Naive B cell (primary cell): Measurements from ENCODE around the gene ABCC2. TPM values are rescaled to one million over a fixed set of nuclear protein-coding genes. Genes with fewer than 3 reads are reported as not detected.
"Not testable (repeated sequence)": the region's sequence is repeated elsewhere in the genome, so short reads cannot be mapped to it uniquely, and the experiment has no call there.

Experiments used
- ATAC-seq, 2 donors: fragments of 150-1000 bp; cut with Tn5 transposase; 2 replicates each; pipeline ENCODE4 v1.10.0; 2021; ENCODE audit warnings: low read depth in 2 of 2, mild to moderate bottlenecking in 2 of 2, moderate library complexity in 2 of 2
- DNase-seq: peaks from one replicate; pipeline ENCODE4 v3.0.0; 2022
- H3K27ac Mint-ChIP-seq, 6 donors: one replicate each; pipeline ENCODE4 v1.8.0; 2020 to 2022; ENCODE audit warnings: mild to moderate bottlenecking in 6 of 6, mixed read lengths in 6 of 6, moderate library complexity in 5 of 6, inconsistent platforms in 2 of 6
- H3K27me3 Mint-ChIP-seq, 3 donors: one replicate each; pipeline ENCODE4 v1.8.0; 2021 to 2022; ENCODE audit warnings: mixed read lengths in 3 of 3, mild to moderate bottlenecking in 1 of 3
- H3K36me3 Mint-ChIP-seq, 2 donors: one replicate each; pipeline ENCODE4 v1.8.0; 2020 to 2022; ENCODE audit warnings: mixed read lengths in 2 of 2, inconsistent platforms in 1 of 2, mild to moderate bottlenecking in 1 of 2
- H3K4me1 Mint-ChIP-seq, 3 donors: one replicate each; pipeline ENCODE4 v1.8.0; 2020 to 2022; ENCODE audit warnings: mixed read lengths in 3 of 3, inconsistent platforms in 1 of 3, mild to moderate bottlenecking in 1 of 3, moderate library complexity in 1 of 3
- H3K4me3 Mint-ChIP-seq, 8 donors: one replicate each; pipeline ENCODE4 v1.8.0; 2020 to 2022; ENCODE audit warnings: mild to moderate bottlenecking in 8 of 8, mixed read lengths in 8 of 8, moderate library complexity in 8 of 8, inconsistent platforms in 2 of 8
- H3K9me3 Mint-ChIP-seq, 7 donors: one replicate each; pipeline ENCODE4 v1.8.0; 2020 to 2022; ENCODE audit warnings: mixed read lengths in 7 of 7, mild to moderate bottlenecking in 5 of 7, inconsistent platforms in 2 of 7, moderate library complexity in 1 of 7
- polyA plus RNA-seq, 6 donors: library from polyadenylated mRNA; unstranded; fragments of 300-500 nt; fragmentation: Illumina TruSeq; gene quantifications; one replicate each; pipeline ENCODE4 v1.2.3, GENCODE V29; 2021; ENCODE audit warnings: low read depth in 6 of 6

The ABCC2 gene
- polyA plus RNA-seq, result 1 to 10 TPM in 2 of 6 donors, under 1 TPM in 3, not detected in 1; 0.44 to 1.5 (median 0.63) TPM

- H3K4me3 Mint-ChIP-seq, result no peak within 1 kb of the TSS
- H3K4me1 Mint-ChIP-seq, result peaks cover 16 to 20% (median 17%) of the 10 kb centered on the region in 3 donors
- H3K27ac Mint-ChIP-seq, result peak within 1 kb of the TSS in 1 of 6 donors; percentile 32
- ATAC-seq, result no peak
- DNase-seq, result no peak
- peaks cover 0 to 7% (median 2%) of the 10 kb centered on the region in 7 donors for H3K9me3 Mint-ChIP-seq
- H3K36me3 Mint-ChIP-seq, result peaks cover 16 to 18% of the 10 kb centered on the region in 2 donors
- H3K27me3 Mint-ChIP-seq, result no peaks in the 10 kb centered on the region
These were observed at the start of gene ABCC2 for GRCh38 chr10:99782447-99783286. ABCC2 (plus strand) TSS chr10:99782640; CDS start chr10:99782845, 205 bp downstream.

DNA sequence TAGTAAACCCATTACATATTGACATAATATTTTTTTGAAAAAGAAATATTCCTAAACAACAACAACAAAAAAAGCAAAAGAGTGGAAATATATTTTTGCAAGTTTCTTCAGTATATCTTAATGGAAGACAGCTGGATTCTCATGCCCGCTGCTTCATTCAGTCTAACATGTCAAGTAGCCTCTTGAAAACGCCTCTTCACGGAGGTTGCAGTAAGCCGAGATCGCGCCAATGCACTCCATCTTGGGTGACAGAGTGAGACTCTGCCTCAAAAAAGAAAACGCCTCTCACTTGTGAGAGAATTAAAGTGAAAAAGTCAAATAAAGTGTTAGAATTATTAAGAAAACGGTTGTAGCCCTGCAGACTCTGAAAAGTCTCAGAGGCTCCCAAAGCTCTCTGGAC is 49.1 kb upstream of the ABCC2 start:
- ATAC-seq (no peak), DNase-seq (no peak)
- H3K27me3 Mint-ChIP-seq, result no peaks in the 10 kb centered on the region
- peak overlapping the region in 7 of 8 donors; percentile 15 to 84 (median 77) for H3K4me3 Mint-ChIP-seq
- H3K4me1 Mint-ChIP-seq, result peaks cover 12 to 55% (median 22%) of the 10 kb centered on the region in 3 donors
- H3K27ac Mint-ChIP-seq, result peak overlapping the region in 3 of 6 donors; percentile 35 to 75 (median 61)
- H3K9me3 Mint-ChIP-seq, result no peaks in the 10 kb centered on the region
- H3K36me3 Mint-ChIP-seq, result peaks cover 9 to 16% of the 10 kb centered on the region in 2 donors

GRCh38 chr10:99734111-99734510 is 48.3 kb upstream of the ABCC2 start:
- H3K27me3 Mint-ChIP-seq, DNase-seq, ATAC-seq, H3K9me3 Mint-ChIP-seq: not testable (repeated sequence)
- H3K27ac Mint-ChIP-seq, result peak overlapping the region in 2 of 6 donors; percentile 75 to 81
- peak overlapping the region in 6 of 8 donors; percentile 51 to 84 (median 63) for H3K4me3 Mint-ChIP-seq
- peaks cover 9 to 18% of the 10 kb centered on the region in 2 donors for H3K36me3 Mint-ChIP-seq
- H3K4me1 Mint-ChIP-seq, result peaks cover 12 to 55% (median 22%) of the 10 kb centered on the region in 3 donors

- Mint-ChIP-seq H3K4me3 (peak overlapping the region in 1 of 8 donors; percentile 24), H3K9me3 (peaks cover 8 to 23% (median 19%) of the 10 kb centered on the region in 7 donors), H3K27me3 (no peaks in the 10 kb centered on the region), H3K27ac (peak overlapping the region in 2 of 6 donors; percentile 63 to 81), H3K36me3 (peaks cover 54 to 66% of the 10 kb centered on the region in 2 donors), H3K4me1 (peaks cover 4 to 14% (median 10%) of the 10 kb centered on the region in 3 donors)
- DNase-seq, result no peak
- ATAC-seq, result no peak
These were observed 42.2 kb upstream of the ABCC2 start for GRCh38 chr10:99740260-99740659.

GRCh38 chr10:99740933-99741559 is 41.4 kb upstream of the ABCC2 start:
- Mint-ChIP-seq H3K27ac (peak overlapping the region in 3 of 6 donors; percentile 49 to 75 (median 55)), H3K27me3 (no peaks in the 10 kb centered on the region), H3K4me3 (no peak overlapping the region), H3K36me3 (peaks cover 54 to 66% of the 10 kb centered on the region in 2 donors), H3K4me1 (peaks cover 4 to 14% (median 7%) of the 10 kb centered on the region in 3 donors), H3K9me3 (peaks cover 8 to 23% (median 19%) of the 10 kb centered on the region in 7 donors)
- ATAC-seq, result no peak
- no peak for DNase-seq

DNA sequence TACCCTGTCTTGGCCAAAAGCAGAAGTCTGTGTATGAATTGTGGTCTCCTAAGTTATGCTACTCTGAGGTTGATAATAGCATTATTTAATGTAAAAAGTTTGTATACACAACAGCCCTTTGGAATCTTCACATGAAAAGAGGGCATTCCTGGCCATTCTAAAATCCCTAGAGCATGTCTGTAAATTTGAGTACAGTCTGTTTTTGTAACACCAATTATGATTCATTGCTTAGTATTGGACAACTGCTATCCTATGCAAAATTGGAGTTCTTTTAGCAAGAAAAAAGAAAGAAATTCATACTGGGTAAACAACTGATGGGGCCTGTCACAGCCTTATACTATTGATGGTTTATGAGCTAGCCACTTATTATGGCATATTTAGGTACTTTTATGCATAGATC is 40.2 kb upstream of the ABCC2 start:
- Mint-ChIP-seq H3K36me3 (peaks cover 52 to 63% of the 10 kb centered on the region in 2 donors), H3K4me1 (peaks cover 4 to 12% (median 7%) of the 10 kb centered on the region in 3 donors), H3K27ac (no peak overlapping the region), H3K9me3 (peaks cover 8 to 23% (median 19%) of the 10 kb centered on the region in 7 donors), H3K4me3 (no peak overlapping the region), H3K27me3 (no peaks in the 10 kb centered on the region)
- ATAC-seq (no peak), DNase-seq (no peak)

DNA sequence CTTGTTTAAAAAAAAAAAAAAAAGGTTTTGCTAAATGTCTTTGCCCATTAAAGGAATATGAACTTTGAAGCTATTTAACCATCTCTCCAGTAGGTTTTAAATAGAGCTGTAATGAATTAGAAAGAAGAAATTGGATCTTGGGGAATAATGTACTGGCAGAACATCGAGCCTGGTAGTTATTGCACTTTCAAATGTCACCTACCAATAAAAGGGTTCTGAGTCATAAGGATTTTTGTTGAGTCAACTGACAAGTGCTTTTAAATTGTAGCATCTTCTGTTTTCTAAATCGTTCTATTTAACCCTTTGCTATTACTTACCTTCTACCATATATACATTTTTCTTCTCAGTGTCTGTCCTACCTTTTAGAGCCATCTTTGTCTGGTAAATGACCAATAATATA is 39.7 kb upstream of the ABCC2 start:
- no peak overlapping the region for H3K27ac Mint-ChIP-seq
- peaks cover 49 to 60% of the 10 kb centered on the region in 2 donors for H3K36me3 Mint-ChIP-seq

DNA sequence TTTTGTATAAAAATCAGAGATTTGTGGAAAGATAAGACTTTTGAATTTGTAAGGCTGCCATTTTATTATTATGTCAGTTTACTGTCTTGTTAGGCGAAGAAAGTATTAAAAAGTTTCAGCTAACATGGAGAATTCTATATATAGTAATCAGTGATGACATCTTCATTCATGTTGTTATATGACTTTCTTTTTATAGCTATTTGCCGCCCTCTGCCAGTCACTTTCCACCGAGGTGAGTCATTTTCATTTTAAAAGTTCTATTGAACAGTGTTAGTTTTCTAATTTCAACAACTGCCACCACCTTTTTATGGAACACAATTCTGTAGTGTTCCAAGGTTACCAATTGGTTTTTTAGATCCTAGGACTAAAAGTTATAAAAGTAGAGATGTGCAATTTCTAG is 38.6 kb upstream of the ABCC2 start:
- no peak for DNase-seq
- Mint-ChIP-seq H3K36me3 (peaks cover 59 to 71% of the 10 kb centered on the region in 2 donors), H3K27me3 (no peaks in the 10 kb centered on the region), H3K4me3 (no peak overlapping the region), H3K27ac (no peak overlapping the region), H3K9me3 (peaks cover 8 to 23% (median 19%) of the 10 kb centered on the region in 7 donors), H3K4me1 (peaks cover 7 to 13% (median 12%) of the 10 kb centered on the region in 3 donors)
- no peak for ATAC-seq

More for the DNA sequence above, 39.7 kb upstream of the ABCC2 start:
- DNase-seq, result no peak
- peaks cover 8 to 23% (median 19%) of the 10 kb centered on the region in 7 donors for H3K9me3 Mint-ChIP-seq
- no peaks in the 10 kb centered on the region for H3K27me3 Mint-ChIP-seq
- H3K4me1 Mint-ChIP-seq, result peaks cover 4 to 8% (median 7%) of the 10 kb centered on the region in 3 donors
- no peak overlapping the region for H3K4me3 Mint-ChIP-seq
- ATAC-seq, result no peak

DNA sequence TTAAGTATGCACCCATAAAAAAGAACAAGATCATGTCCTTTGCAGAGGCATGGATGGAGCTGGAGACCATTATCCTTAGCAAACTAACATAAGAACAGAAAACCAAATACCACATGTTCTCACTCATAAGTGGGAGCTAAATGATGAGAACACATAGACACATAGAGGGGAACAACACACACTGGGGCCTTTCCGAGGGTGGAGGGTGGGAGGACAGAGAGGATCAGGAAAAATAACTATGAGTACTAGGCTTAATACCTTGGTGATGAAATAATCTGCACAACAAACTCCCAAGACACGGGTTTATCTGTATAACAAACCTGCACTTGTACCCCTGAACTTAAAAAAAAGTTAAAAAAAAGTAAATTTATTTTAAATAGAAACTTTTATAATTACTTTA is 36.3 kb upstream of the ABCC2 start:
- not testable (repeated sequence) for H3K27ac Mint-ChIP-seq, DNase-seq, ATAC-seq, H3K9me3 Mint-ChIP-seq, H3K4me3 Mint-ChIP-seq, H3K27me3 Mint-ChIP-seq
- Mint-ChIP-seq H3K4me1 (peaks cover 4 to 16% (median 12%) of the 10 kb centered on the region in 3 donors), H3K36me3 (peaks cover 59 to 64% of the 10 kb centered on the region in 2 donors)

GRCh38 chr10:99748823-99749451 is 33.5 kb upstream of the ABCC2 start:
- Mint-ChIP-seq H3K9me3 (no peaks in the 10 kb centered on the region), H3K4me3 (no peak overlapping the region), H3K36me3 (peaks cover 36 to 42% of the 10 kb centered on the region in 2 donors), H3K27me3 (no peaks in the 10 kb centered on the region), H3K4me1 (peaks cover 2 to 9% (median 8%) of the 10 kb centered on the region in 3 donors), H3K27ac (peak overlapping the region in 1 of 6 donors; percentile 41)
- DNase-seq (no peak), ATAC-seq (no peak)

GRCh38 chr10:99750641-99751040 is 31.8 kb upstream of the ABCC2 start:
- H3K36me3 Mint-ChIP-seq, result peaks cover 29 to 46% of the 10 kb centered on the region in 2 donors
- H3K4me3 Mint-ChIP-seq, result no peak overlapping the region
- peak overlapping the region in 1 of 6 donors; percentile 41 for H3K27ac Mint-ChIP-seq

GRCh38 chr10:99754670-99755069 is 27.8 kb upstream of the ABCC2 start:
- peaks cover 3 to 13% (median 9%) of the 10 kb centered on the region in 3 donors for H3K4me1 Mint-ChIP-seq
- H3K27me3 Mint-ChIP-seq, result no peaks in the 10 kb centered on the region
- ATAC-seq, result no peak
- peaks cover 40 to 55% of the 10 kb centered on the region in 2 donors for H3K36me3 Mint-ChIP-seq
- H3K4me3 Mint-ChIP-seq, result no peak overlapping the region
- H3K27ac Mint-ChIP-seq, result no peak overlapping the region
- no peaks in the 10 kb centered on the region for H3K9me3 Mint-ChIP-seq
- DNase-seq, result no peak

More at GRCh38 chr10:99750641-99751040, 31.8 kb upstream of the ABCC2 start:
- Mint-ChIP-seq H3K27me3 (no peaks in the 10 kb centered on the region), H3K9me3 (no peaks in the 10 kb centered on the region), H3K4me1 (peaks cover under 1 to 10% (median 8%) of the 10 kb centered on the region in 3 donors)
- no peak for DNase-seq
- no peak for ATAC-seq

DNA sequence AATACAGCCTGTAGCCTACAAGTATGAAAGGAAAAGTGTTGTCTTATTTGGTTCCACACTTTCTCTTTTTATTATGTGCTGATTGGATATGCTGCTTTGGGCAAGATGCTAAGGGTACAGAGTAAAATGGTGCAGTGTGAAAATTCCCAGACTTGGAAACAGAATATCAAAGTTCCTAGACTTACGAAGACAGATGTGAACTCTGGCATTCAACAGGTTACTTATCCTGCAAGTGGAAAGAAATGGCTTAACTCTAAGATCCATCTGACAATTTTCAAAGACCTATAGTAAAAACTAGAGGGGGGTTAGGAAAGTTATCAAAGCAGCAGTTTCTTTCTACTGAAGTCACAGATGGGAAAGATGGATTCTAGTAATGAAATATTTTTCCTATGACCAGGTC is 26.3 kb upstream of the ABCC2 start:
- Mint-ChIP-seq H3K9me3 (no peaks in the 10 kb centered on the region), H3K4me1 (peaks cover 3 to 13% (median 9%) of the 10 kb centered on the region in 3 donors), H3K27ac (peak overlapping the region in 1 of 6 donors; percentile 10), H3K36me3 (peaks cover 43 to 55% of the 10 kb centered on the region in 2 donors), H3K27me3 (no peaks in the 10 kb centered on the region), H3K4me3 (peak overlapping the region in 1 of 8 donors; percentile 18)
- DNase-seq (no peak), ATAC-seq (no peak)
